Ammon's horn (tissue), 1 donor: ENCODE data around the gene ZBTB21.
A peak's percentile ranks its signal among the peaks of the same experiment; 100 is the strongest.
"Not testable (repeated sequence)": the region's sequence is repeated elsewhere in the genome, so short reads cannot be mapped to it uniquely, and the experiment has no call there.

ENCODE experiments used
- DNase-seq: peaks from one replicate; pipeline ENCODE4 v3.0.0-alpha.2; 2016; ENCODE audit warnings: low spot score

Gene ZBTB21

DNA sequence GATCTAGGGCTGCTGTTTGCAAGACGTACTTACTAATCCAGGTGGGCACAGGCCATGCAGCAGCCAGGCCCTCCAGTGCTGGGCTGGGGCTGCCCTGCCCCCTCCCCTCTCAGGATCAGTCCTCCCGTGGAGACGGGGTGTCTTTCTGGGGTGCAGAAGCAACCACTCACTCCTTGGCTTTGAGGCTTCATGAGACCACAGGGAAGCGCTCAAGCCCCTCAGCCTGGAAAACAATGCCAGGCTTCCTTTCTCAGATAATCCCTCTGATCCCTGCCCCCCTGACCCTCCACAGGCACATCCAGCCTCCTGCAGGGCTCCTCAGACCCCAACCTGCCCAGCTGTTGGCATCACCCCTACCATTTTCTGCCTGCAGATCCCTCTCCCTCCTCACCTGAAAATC is 42.5 kb downstream of the ZBTB21 start:
- DNase-seq = no peak

DNA sequence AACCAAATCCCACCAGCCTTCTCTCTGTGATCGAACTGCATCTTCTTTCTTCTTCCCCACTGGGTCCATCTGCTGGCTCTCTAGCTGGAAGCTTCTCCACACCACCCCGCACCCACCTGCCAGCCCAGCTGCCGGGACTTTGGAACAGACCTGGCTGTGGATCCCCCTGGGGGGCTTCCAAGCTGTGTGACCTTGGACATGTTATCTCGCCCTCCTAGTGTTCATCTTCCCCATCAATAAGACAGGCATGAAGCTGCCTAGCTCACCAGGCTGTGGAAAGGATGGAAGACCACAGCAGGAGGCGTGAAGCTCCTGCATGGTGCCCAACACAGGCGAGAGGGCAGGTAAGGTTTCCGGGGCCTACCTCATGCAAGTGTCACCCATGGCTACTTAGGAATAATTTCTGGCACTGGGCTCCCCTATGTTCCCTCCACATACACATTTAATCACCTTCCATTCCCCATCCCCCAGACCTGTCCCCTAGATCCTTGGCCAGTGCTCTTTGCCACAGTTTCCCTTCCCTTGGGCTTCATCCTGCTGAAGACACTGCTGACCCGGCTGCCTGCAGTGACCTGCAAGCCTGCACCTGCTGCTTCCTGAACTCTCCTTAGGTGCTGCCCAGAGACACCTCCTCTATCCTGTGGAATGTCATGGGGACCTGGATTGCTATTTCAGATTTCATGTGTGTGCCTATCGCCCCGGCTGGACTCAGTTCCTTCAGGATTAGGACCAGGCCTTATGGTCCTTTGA is 43.1 kb downstream of the ZBTB21 start:
- DNase-seq = no peak

DNA sequence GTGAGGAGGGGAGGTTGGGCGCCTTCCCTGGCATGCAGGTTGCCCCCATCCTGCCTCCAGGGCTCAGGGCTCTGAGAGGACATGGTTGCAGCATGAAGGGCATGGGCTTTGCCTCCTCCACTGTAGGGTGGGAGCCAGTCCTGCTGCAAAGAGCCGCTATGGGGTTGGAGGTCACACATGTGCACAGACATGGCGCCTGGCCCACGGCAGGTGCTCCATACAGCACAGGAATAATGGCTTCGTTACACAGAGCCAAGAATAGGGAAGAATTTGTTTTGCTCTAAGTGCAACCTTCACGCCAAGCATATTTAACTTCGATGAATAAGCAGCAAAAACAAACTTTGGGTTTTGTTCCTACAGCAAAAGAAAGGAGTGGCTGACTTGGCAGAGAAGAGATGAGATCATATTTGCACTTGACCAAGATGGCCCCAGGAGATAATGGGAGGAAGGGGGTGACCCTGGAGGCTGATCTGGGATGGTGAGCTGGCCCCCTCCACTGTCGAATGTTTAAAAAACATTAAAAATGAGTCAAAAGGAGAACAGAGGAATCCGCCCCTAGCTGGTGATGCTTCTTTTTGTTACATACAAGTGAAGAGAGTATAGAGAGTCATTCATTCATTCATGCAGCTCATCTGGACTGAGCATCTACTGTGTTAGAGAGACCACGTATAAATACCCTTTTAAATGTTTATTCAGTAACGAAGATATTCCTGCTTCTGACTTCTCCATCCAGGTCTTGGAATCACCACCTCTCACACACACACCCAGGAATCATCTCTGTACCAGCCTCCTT is 43.9 kb downstream of the ZBTB21 start:
- no peak for DNase-seq

DNA sequence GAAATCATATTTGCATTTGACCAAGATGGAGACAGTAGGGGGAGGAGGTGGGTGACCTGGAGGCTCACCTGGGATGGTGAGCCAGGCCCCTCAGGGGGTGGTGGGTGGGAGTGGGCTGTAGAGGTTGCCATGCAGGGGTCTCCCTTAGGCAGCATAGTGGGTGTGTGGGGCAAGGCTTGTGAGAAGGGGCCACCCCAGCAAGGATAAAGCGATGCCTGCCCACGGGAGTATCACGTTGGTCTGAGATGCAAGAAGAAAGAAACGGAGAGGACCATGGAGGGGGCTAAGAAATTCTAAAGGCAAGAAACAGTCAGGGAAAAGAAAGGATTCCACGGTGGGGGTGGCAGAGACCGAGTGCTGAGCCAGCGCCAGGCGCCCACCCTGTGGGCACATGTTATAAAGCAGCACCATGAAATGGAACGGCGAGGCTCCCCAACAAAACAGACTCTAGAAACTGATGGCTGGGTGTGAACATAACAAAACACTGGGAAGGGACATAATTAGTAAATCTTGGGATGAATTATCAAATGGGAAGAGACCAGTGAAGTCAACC is 44.6 kb downstream of the ZBTB21 start:
- no peak for DNase-seq

GRCh38 chr21:41965045-41965444 is 45.1 kb downstream of the ZBTB21 start:
- DNase-seq = no peak

DNA sequence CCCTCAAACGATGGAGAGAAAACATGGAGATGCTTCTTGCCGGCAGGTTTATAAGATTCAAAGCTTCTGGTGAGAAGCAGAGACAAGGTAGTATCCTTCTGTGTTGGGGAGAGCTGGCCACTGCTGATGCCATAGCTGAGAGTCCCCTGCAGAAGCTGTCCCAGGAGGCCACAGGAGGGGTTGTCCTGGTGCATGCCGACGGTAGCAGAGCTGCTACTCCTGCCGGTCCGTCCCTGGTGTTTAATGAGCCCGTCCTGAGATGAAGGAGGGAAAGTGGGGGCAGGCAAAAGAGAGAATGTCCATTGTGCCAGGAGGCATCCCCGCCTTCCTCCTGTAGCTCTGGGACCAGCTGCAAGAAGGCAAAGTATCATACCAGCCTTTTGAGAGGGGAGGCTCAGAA is 46.0 kb downstream of the ZBTB21 start:
- no peak for DNase-seq

- DNase-seq = no peak
These were observed 47.7 kb downstream of the ZBTB21 start for GRCh38 chr21:41962425-41962966.

GRCh38 chr21:41961753-41962152 is 48.4 kb downstream of the ZBTB21 start:
- no peak for DNase-seq

GRCh38 chr21:41961282-41961701 is 48.9 kb downstream of the ZBTB21 start:
- no peak for DNase-seq

GRCh38 chr21:41960386-41960785 is 49.8 kb downstream of the ZBTB21 start:
- no peak for DNase-seq

DNA sequence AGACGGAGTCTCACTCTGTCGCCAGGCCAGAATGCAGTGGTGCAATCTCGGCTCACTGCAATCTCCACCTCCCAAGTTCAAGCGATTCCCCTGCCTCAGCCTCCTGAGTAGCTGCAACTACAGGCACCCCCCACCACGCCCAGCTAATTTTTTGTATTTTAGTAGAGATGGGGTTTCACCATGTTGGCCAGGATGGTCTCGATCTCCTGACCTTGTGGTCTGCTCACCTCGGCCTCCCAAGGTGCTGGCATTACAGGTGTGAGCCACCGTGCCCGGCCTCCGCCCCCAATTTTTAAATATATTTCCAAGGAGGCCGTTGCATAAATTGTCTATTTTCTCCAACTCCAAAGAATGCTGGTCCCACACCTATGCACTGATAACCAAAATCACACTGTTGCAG is 50.5 kb downstream of the ZBTB21 start:
- DNase-seq = not testable (repeated sequence)

DNA sequence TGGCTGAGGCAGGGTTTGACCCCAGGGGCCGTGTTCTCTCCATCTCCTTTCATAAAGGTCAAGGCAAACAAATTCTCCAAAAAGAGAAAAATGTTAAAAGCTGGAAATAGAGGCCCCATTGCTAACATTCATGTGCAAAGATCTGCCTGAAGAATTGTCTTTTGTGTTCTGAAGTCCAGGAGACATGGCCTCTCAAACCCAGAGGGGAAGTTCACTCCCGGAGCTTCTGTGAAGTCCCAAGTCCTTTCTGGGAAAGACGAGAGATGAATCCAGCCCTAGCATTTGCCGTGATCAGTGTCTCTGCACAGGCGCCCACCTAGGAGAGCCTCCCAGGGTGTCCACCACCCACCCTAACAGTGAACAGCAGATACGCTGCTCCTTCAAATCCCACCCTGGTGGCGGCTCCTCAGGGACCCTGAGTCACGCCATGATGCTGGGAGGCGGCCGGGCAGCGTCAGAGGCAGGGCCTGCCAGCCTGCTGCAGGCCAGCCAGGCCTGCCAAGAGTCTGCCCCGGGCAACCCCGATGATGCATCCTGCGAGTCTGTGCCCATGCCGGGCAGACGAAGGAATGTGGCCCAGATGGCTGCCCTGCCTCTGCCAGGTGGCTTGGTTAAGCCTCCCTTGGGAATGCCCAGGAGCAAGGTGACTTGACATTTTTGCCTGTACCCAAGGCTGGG is 51.1 kb downstream of the ZBTB21 start:
- peak; percentile 30 for DNase-seq

DNA sequence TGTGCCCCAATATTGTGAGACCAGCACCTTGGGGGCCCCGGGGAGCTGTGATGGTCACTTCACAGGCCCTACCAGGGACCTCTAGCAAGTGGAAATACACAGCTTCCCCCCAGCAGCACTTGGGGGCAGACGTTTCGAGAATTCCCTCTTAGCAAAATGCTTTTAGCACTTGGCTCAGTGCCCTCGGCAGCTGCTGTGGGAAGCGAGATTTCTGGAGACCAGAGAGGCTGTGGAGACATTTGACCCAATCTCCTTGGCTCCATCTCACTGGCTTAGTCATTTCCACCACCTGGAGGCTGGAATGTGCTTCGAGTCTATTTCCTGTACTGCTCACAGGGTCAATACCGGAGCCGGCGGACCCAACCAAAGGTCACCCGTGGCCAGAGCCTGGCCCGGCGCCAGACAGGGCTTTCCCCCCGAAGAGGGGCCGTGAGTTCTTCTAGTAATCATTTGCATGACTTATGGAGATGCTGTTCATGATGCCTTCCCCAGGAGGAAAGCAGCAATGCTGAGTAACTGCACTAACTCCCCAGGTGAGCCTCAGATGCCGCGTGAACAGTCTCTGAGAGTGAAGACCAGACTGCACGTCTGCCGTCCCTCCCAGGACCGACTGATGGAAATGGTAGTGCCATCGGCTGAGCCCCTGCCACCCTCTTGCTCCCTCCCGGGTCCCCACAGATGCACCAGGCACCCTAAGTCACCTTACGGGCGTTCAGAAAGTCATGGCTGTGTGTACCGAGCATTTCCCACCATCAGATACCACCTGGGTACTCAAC is 52.0 kb downstream of the ZBTB21 start:
- DNase-seq = peak; percentile 63

DNA sequence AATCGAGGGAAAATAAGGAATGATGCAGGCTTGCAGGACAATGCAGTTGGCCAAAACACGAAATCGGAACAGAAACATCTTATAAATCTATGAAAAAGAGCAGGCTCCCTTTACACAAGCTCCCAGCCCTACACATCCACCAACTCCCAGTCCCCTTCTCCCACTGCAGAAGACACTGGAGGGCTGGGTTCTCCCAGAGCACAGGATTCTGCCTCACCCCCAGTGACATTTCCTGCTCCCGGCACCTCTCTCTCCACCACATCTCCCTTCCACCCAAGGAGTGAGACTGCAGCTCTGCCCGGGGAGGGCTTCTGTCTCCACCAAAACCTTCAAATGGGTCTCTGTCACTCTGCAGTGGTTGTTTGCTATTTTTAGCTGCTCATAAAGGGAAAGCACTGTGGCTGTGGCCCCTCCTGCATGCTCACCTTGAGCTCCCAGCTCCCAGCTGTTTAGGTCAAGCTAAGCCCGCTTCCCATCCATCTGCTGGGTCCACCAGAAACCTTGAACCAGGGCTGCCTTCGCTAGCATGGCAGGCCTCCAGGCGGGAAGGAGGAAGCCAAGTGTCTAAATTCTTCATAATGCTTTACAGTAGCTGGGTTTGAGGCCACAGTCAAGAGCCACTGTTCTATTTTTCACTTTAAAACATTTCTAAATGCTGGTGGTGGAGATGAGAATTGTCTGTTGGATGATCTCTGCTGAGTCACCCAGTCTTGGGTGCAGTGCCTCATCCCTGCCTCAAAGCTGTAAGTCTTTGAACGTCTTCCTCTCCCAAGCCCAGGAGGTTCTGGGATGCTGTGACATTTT is 53.0 kb downstream of the ZBTB21 start:
- DNase-seq = no peak

DNA sequence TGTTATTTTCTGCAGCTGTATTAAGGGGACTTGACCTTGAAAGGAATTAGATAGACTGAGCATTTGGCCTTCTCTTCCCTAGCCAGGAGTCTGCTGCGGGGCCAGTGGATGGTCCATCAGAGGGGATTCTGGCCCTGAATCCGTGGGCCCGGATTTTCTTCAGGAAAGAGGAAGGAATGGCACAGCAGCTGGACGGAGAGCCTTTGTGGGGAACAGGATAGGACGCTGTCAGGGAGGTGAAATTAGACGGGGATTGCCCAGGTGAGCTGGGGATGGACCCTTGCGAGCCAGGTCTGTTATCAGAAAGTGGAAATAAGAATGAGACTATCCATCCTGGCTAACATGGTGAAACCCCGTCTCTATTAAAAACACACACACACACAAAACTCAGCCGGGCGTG is 54.6 kb downstream of the ZBTB21 start:
- no peak for DNase-seq

GRCh38 chr21:41954654-41955499 is 55.3 kb downstream of the ZBTB21 start:
- DNase-seq = no peak

- DNase-seq = peak; percentile 42
These were observed 56.1 kb downstream of the ZBTB21 start, which contains the start of gene C2CD2 for GRCh38 chr21:41953831-41954653. Gene C2CD2, minus strand, starts transcription at chr21:41954018. Its CDS starts 370 bp downstream, at chr21:41953648.

- DNase-seq = no peak
These were observed 56.8 kb downstream of the ZBTB21 start for GRCh38 chr21:41953249-41953830.
